RWPE1 (cell line): ENCODE measurements around the gene WNK1.

Experiments
- CTCF ChIA-PET: fragments of 350-600 bp; sonication (Branson Sonifier 250); formaldehyde crosslinking; extraction: SDS; loops from one replicate; lab custom pipeline; 2021; lab: Yijun Ruan, JAX
- POLR2A ChIA-PET: fragments of 400-600 bp; formaldehyde crosslinking; extraction: SDS; loops from one replicate; lab custom pipeline; 2020; ENCODE audit warnings: antibody characterized with exemption; ENCODE audit not compliant: low non-redundant PET; lab: Yijun Ruan, JAX
- DNase-seq: peaks from one replicate; pipeline ENCODE4 v3.0.0; 2012; ENCODE audit warnings: low spot score
- H3K27ac ChIP-seq: fragments of 450-650 bp; 2 replicates; pipeline ENCODE4 v1.5.1; 2017
- CTCF ChIP-seq: fragments of 450-650 bp; conservative IDR thresholded peaks from 2 replicates; pipeline ENCODE4 v1.5.1; 2017; ENCODE audit warnings: low read depth, mild to moderate bottlenecking

The WNK1 gene

GRCh38 chr12:897386-897785, 145.0 kb downstream of the WNK1 start:
- H3K27ac ChIP-seq, result no peak overlapping the region
- TF ChIP-seq CTCF, result no peak
- POLR2A ChIA-PET, result no interaction called here
- CTCF ChIA-PET, result no interaction called here
- DNase-seq, result no peak

GRCh38 chr12:902581-902980, 150.2 kb downstream of the WNK1 start:
- H3K27ac ChIP-seq, result no peak overlapping the region
- ChIA-PET POLR2A (no interaction called here), CTCF (no interaction called here)
- TF ChIP-seq CTCF, result no peak
- no peak for DNase-seq

GRCh38 chr12:903055-903454, 150.7 kb downstream of the WNK1 start:
- POLR2A ChIA-PET, result no interaction called here
- TF ChIP-seq CTCF, result no peak
- H3K27ac ChIP-seq, result no peak overlapping the region
- CTCF ChIA-PET, result no interaction called here
- no peak for DNase-seq

GRCh38 chr12:904010-904414, 151.6 kb downstream of the WNK1 start:
- no peak for TF ChIP-seq CTCF
- no peak overlapping the region for H3K27ac ChIP-seq
- CTCF ChIA-PET, result no interaction called here
- no peak for DNase-seq
- POLR2A ChIA-PET, result no interaction called here

GRCh38 chr12:905261-906031, 153.1 kb downstream of the WNK1 start:
- no peak for DNase-seq
- CTCF ChIA-PET, result interaction anchor here (0.6 kb wide), 1 partner anchor 88 kb away, joined by 5 read pairs; no protein-coding TSS in a partner anchor
- no peak overlapping the region for H3K27ac ChIP-seq
- POLR2A ChIA-PET, result no interaction called here
- no peak for TF ChIP-seq CTCF

- ChIA-PET POLR2A (no interaction called here), CTCF (interaction anchor here (0.6 kb wide), 1 partner anchor 35 kb away, joined by 4 read pairs; no protein-coding TSS in a partner anchor)
- TF ChIP-seq CTCF, result no peak
- no peak overlapping the region for H3K27ac ChIP-seq
- no peak for DNase-seq
Observed at GRCh38 chr12:906062-906585, 153.7 kb downstream of the WNK1 start.
